HepG2 (cell line): ENCODE results near the gene VAMP3. TPM values are rescaled to one million over a fixed set of nuclear protein-coding genes. Genes with fewer than 3 reads are reported as not detected.

Experiments used
- ATAC-seq: fragments of 200-7000 bp; cut with Tn5 transposase; 3 replicates; pipeline ENCODE4 v1.9.1; 2020; ENCODE audit warnings: mild to moderate bottlenecking, moderate library complexity
- BruUV-seq: library from RNA; stranded (reverse); fragments of 400-500 nt; replicated peaks from 2 replicates; lab custom pipeline; 2021; lab: Mats Ljungman, UMichigan
- CTCF ChIA-PET: fragments of 300-600 bp; formaldehyde crosslinking; extraction: SDS; loops from one replicate; lab custom pipeline; 2021; ENCODE audit warnings: low total read pairs, inconsistent platforms, low intra/inter-chr PET ratio; lab: Yijun Ruan, JAX
- POLR2A ChIA-PET: fragments of 350-600 bp; sonication (Branson Sonifier 250); formaldehyde crosslinking; loops from one replicate; lab custom pipeline; 2020; ENCODE audit warnings: antibody characterized with exemption, inconsistent platforms; lab: Yijun Ruan, JAX
- DNase-seq: peaks from one replicate; pipeline ENCODE4 v3.0.0-alpha.2; 2015; ENCODE audit warnings: low spot score
- FAIRE-seq: peaks from 3 replicates; lab custom pipeline; 2011; peaks lifted over from hg19 to GRCh38; lab: Jason Lieb, UNC
- H2AFZ ChIP-seq: one replicate; pipeline ENCODE4 v1.6.1; 2011; ENCODE audit warnings: low read length, inconsistent platforms
- H3K27ac ChIP-seq: fragments of 300-600 bp; 3 replicates; pipeline ENCODE4 v1.8.0; 2011; ENCODE audit warnings: mixed run types, mild to moderate bottlenecking, mixed read lengths, low read length, inconsistent platforms; ENCODE audit not compliant: insufficient read depth; ENCODE audit errors: extremely low read length
- H3K27me3 ChIP-seq, 2 experiments: fragments of 200-600 bp in 1 of 2; 2 replicates in 1 of 2; 3 replicates in 1 of 2; pipeline versions ENCODE4 v1.6.0 to v1.8.0; 2011; ENCODE audit warnings: low read length in 2 of 2, mild to moderate bottlenecking in 2 of 2, moderate library complexity in 2 of 2, inconsistent platforms in 1 of 2; ENCODE audit not compliant: insufficient read depth in 2 of 2, control insufficient read depth in 1 of 2
- H3K36me3 ChIP-seq, 2 experiments: fragments of 200-600 bp in 1 of 2; replicated peaks in 1 of 2; 2 replicates in 1 of 2; 3 replicates in 1 of 2; pipeline versions ENCODE4 v1.5.1 to v1.8.0; 2011; ENCODE audit warnings: low read length in 2 of 2, inconsistent platforms in 1 of 2; ENCODE audit not compliant: insufficient read depth in 2 of 2, control insufficient read depth in 1 of 2
- H3K4me1 ChIP-seq: 2 replicates; pipeline ENCODE4 v1.5.1; 2012; ENCODE audit warnings: low read length, inconsistent platforms; ENCODE audit not compliant: insufficient read depth
- H3K4me2 ChIP-seq: 2 replicates; pipeline ENCODE4 v1.6.0; 2011; ENCODE audit warnings: low read depth, low read length, inconsistent platforms
- H3K4me3 ChIP-seq, 3 experiments: fragments of 200-600 bp in 1 of 3; sonication (generic), shearing (Covaris generic) in 1 of 3; replicated peaks in 1 of 3; 2 replicates each; pipeline ENCODE4 v1.5.1; 2011 to 2016; ENCODE audit warnings: low read length in 3 of 3, inconsistent platforms in 2 of 3, low read depth in 2 of 3, mild to moderate bottlenecking in 2 of 3, control low read depth in 1 of 3, mixed read lengths in 1 of 3; ENCODE audit not compliant: insufficient read depth in 1 of 3
- H3K79me2 ChIP-seq: one replicate; pipeline ENCODE4 v1.6.1; 2011; ENCODE audit warnings: low read length, inconsistent platforms; ENCODE audit not compliant: insufficient read depth
- H3K9ac ChIP-seq: 2 replicates; pipeline ENCODE4 v1.6.0; 2011; ENCODE audit warnings: mild to moderate bottlenecking, low read depth, low read length, inconsistent platforms; ENCODE audit not compliant: insufficient read depth
- H3K9me3 ChIP-seq: 2 replicates; pipeline ENCODE4 v1.5.1; 2012; ENCODE audit warnings: mild to moderate bottlenecking, low read length
- H4K20me1 ChIP-seq: 2 replicates; pipeline ENCODE4 v1.6.0; 2011; ENCODE audit warnings: inconsistent platforms, mild to moderate bottlenecking, low read length, moderate library complexity; ENCODE audit not compliant: insufficient read depth
- ARHGAP35 ChIP-seq: sonication (generic); formaldehyde crosslinking; IDR thresholded peaks from 2 replicates; pipeline ENCODE4 v1.9.0; 2022; ENCODE audit warnings: mild to moderate bottlenecking, inconsistent platforms, moderate library complexity, missing genetic modification reagents, borderline replicate concordance
- ATM ChIP-seq: fragments of 450-650 bp; IDR thresholded peaks from 2 replicates; pipeline ENCODE4 v1.7.1; 2017; ENCODE audit warnings: mild to moderate bottlenecking, borderline replicate concordance
- DBP ChIP-seq: sonication (generic); formaldehyde crosslinking; IDR thresholded peaks from 2 replicates; pipeline ENCODE4 v1.4.0; 2020; ENCODE audit warnings: missing genetic modification reagents; ENCODE audit errors: not compliant biosample characterization
- DMTF1 ChIP-seq: sonication (generic); formaldehyde crosslinking; IDR thresholded peaks from 2 replicates; pipeline ENCODE4 v1.4.0; 2020; ENCODE audit warnings: mild to moderate bottlenecking, missing genetic modification reagents
- HCFC1 ChIP-seq: fragments of 150-350 bp; IDR thresholded peaks from 2 replicates; pipeline ENCODE4 v1.6.1; 2014; ENCODE audit warnings: low read depth, low read length
- HOXA9 ChIP-seq: sonication (generic); formaldehyde crosslinking; IDR thresholded peaks from 2 replicates; pipeline ENCODE4 v1.8.1; 2022; ENCODE audit warnings: missing genetic modification reagents, mild to moderate bottlenecking, moderate library complexity, borderline replicate concordance
- KAT7 ChIP-seq: IDR thresholded peaks from 2 replicates; pipeline ENCODE4 v1.6.1; 2018; ENCODE audit warnings: borderline replicate concordance, missing compliant biosample characterization
- NFATC3 ChIP-seq: sonication (generic); formaldehyde crosslinking; IDR thresholded peaks from 2 replicates; pipeline ENCODE4 v1.5.1; 2020; ENCODE audit warnings: mild to moderate bottlenecking, missing genetic modification reagents
- POLR2A ChIP-seq, 2 experiments: IDR thresholded peaks; 2 replicates each; pipeline ENCODE4 v1.6.1; 2011; ENCODE audit warnings: low read depth in 2 of 2, low read length in 2 of 2, mild to moderate bottlenecking in 1 of 2, moderate library complexity in 1 of 2; ENCODE audit not compliant: insufficient read depth in 1 of 2
- POLR2AphosphoS2 ChIP-seq: IDR thresholded peaks from 2 replicates; pipeline ENCODE4 v1.6.1; 2011; ENCODE audit warnings: low read depth, low read length, improper control_type of control experiment
- PREB ChIP-seq: sonication (generic); formaldehyde crosslinking; IDR thresholded peaks from 2 replicates; pipeline ENCODE4 v1.4.0; 2020; ENCODE audit warnings: missing genetic modification reagents
- SALL1 ChIP-seq: sonication (generic); formaldehyde crosslinking; IDR thresholded peaks from 2 replicates; pipeline ENCODE4 v1.8.0; 2022; ENCODE audit warnings: mild to moderate bottlenecking, missing genetic modification reagents
- SRSF4 ChIP-seq: fragments of 200-400 bp; formaldehyde crosslinking; IDR thresholded peaks from one replicate; pipeline ENCODE4 v1.6.1; 2018; ENCODE audit warnings: mild to moderate bottlenecking, low read depth, low read length, moderate library complexity; ENCODE audit not compliant: poor library complexity, severe bottlenecking
- TOE1 ChIP-seq: sonication (generic); formaldehyde crosslinking; IDR thresholded peaks from 2 replicates; pipeline ENCODE4 v1.4.0; 2020; ENCODE audit warnings: mild to moderate bottlenecking, missing genetic modification reagents
- TP53 ChIP-seq: sonication (generic); formaldehyde crosslinking; conservative IDR thresholded peaks from 2 replicates; pipeline ENCODE4 v1.4.0; 2020; ENCODE audit warnings: missing genetic modification reagents
- ZKSCAN8 ChIP-seq: IDR thresholded peaks from 2 replicates; pipeline ENCODE4 v1.6.1; 2016; ENCODE audit warnings: borderline replicate concordance, missing genetic modification reagents, missing compliant biosample characterization
- ZNF432 ChIP-seq: sonication (generic); formaldehyde crosslinking; IDR thresholded peaks from 2 replicates; pipeline ENCODE4 v1.5.0; 2020; ENCODE audit warnings: missing genetic modification reagents, mild to moderate bottlenecking, borderline replicate concordance
- ZNF543 ChIP-seq: sonication (generic); formaldehyde crosslinking; IDR thresholded peaks from 2 replicates; pipeline ENCODE4 v1.4.0; 2020; ENCODE audit warnings: mild to moderate bottlenecking, missing genetic modification reagents
- ZNF737 ChIP-seq: sonication (generic); formaldehyde crosslinking; IDR thresholded peaks from 2 replicates; pipeline ENCODE4 v1.5.0; 2020; ENCODE audit warnings: missing genetic modification reagents, mild to moderate bottlenecking, borderline replicate concordance
- WGBS: methylation state at CpG from one replicate; pipeline ENCODE4 v1.1.6; 2017; ENCODE audit warnings: low lambda C conversion rate; 5-methylcytosine and 5-hydroxymethylcytosine counted together
- in situ Hi-C: cut with HindIII; loops from 2 replicates; pipeline ENCODE4 v1.10.0; 2017; ENCODE audit warnings: low pct_unique_long_range_greater_than_20kb; ENCODE audit not compliant: extremely low pct_ligation_motif_present
- intact Hi-C: fragments of 100-400 bp; cut with micrococcal nuclease; formaldehyde crosslinking; loops from one replicate; pipeline ENCODE4 v1.10.0; 2022; ENCODE audit not compliant: unreplicated experiment
- polyA plus RNA-seq, 8 experiments: library from polyadenylated mRNA; depleted of rRNA in 3 of 8; stranded (reverse) in 7 of 8; unstranded in 1 of 8; fragments of >200 nt; fragmentation: Illumina TruSeq in 4 of 8; extraction: Trizol in 4 of 8; gene quantifications; 2 replicates each; pipeline versions ENCODE4 v1.2.1 to v1.2.3, GENCODE V29; 2011 to 2016; ENCODE audit warnings: low read depth in 4 of 8, missing spikeins in 1 of 8, mixed read lengths in 1 of 8; ENCODE audit not compliant: insufficient read depth in 1 of 8
- total RNA-seq, 5 experiments: library from RNA; depleted of rRNA; stranded (reverse); fragments of >200 nt; fragmentation: Illumina TruSeq; extraction: Trizol; gene quantifications; 2 replicates each; pipeline ENCODE4 v1.2.3, GENCODE V29; 2016; ENCODE audit warnings: low read depth in 1 of 5

The VAMP3 gene
- total and polyA plus RNA-seq, 2 of the 13 experiments (the other 11 are each of a cell fraction or from before 2014, with no cell fraction given), result 75.3 to 88.7 TPM

- BruUV-seq, result no TSS peak
- 96% methylated on average over 4 of the region's 4 CpGs for WGBS
- intact Hi-C loops, result no loop called here
- Histone ChIP-seq H3K9ac (no peak overlapping the region), H3K36me3 (no peaks in the 10 kb centered on the region; a peak in 1 of 5 replicates), H3K9me3 (no peaks in the 10 kb centered on the region), H2AFZ (no peak overlapping the region), H3K27me3 (no peaks in the 10 kb centered on the region; a peak in 1 of 5 replicates), H3K4me2 (no peak overlapping the region), H3K27ac (no peak overlapping the region), H3K4me3 (no peak overlapping the region), H3K79me2 (peaks cover 7% of the 10 kb centered on the region), H4K20me1 (0 out of 2 replicates have a peak, but pooled peaks cover 6% of the 10 kb centered on the region), H3K4me1 (peaks cover 9% of the 10 kb centered on the region)
- DNase-seq (no peak), FAIRE-seq (no peak), ATAC-seq (no peak)
- TF ChIP-seq ZNF737, result no peak
- TF ChIP-seq DBP (CRISPR knock-in tag), result no peak
- no peak for TF ChIP-seq HCFC1
- no peak for TF ChIP-seq ZKSCAN8 (CRISPR knock-in tag)
- TF ChIP-seq HOXA9 (CRISPR knock-in tag), result no peak
- TF ChIP-seq ARHGAP35 (CRISPR knock-in tag), result no peak
- no peak for TF ChIP-seq ZNF543 (CRISPR knock-in tag)
- TF ChIP-seq SALL1 (CRISPR knock-in tag), result no peak
- no peak for TF ChIP-seq KAT7
- no peak for TF ChIP-seq POLR2A (IDR thresholded peaks at IDR 0.05; ENCODE audit: insufficient read depth in 1 of 2, low read depth in 2 of 2, low read length in 2 of 2)
- TF ChIP-seq TOE1, result no peak
- no peak for TF ChIP-seq TP53 (CRISPR knock-in tag)
- TF ChIP-seq ZNF432 (CRISPR knock-in tag), result no peak
- TF ChIP-seq NFATC3 (CRISPR knock-in tag), result no peak
- TF ChIP-seq PREB (CRISPR knock-in tag), result no peak
- no peak for TF ChIP-seq DMTF1 (CRISPR knock-in tag)
- no peak for TF ChIP-seq ATM
- TF ChIP-seq SRSF4, result no peak
- TF ChIP-seq POLR2AphosphoS2, result no peak
- ChIA-PET POLR2A (interaction anchor here (0.6 kb wide), 1 partner anchor 16 kb away, joined by 3 read pairs; no protein-coding TSS in a partner anchor), CTCF (no interaction called here)
- in situ Hi-C loops, result no loop called here
These were observed 3.9 kb upstream of the VAMP3 start for GRCh38 chr1:7767176-7767575.
